Measurements from ENCODE around the gene PCBP2.

- TF ChIP-seq CTCF (IDR thresholded peaks at IDR 0.05; ENCODE audit: poor library complexity) (no peak), EZH2phosphoT487 (IDR thresholded peaks at IDR 0.05; ENCODE audit: low read depth, severe bottlenecking, unreplicated experiment) (no peak), EZH2 (IDR thresholded peaks at IDR 0.05; ENCODE audit: borderline replicate concordance) (no peak)
These were observed 48.4 kb downstream of the PCBP2 start for GRCh38 chr12:53500142-53500775.

Measured in hepatocyte (in vitro differentiated cells).